ENCODE results near the gene PDHX. TPM values are rescaled to one million over a fixed set of nuclear protein-coding genes. Genes with fewer than 3 reads are reported as not detected.

PDHX gene
- total RNA-seq, 6 experiments from 2014 or later = 21.3 to 31.3 (median 28.8) TPM

GRCh38 chr11:34936945-34937629 is 20.7 kb downstream of the PDHX start:
- no peak for TF ChIP-seq CTCF (IDR thresholded peaks at IDR 0.05)
- TF ChIP-seq POLR2A (IDR thresholded peaks at IDR 0.05) = no peak
- intact Hi-C loops (cut with DNase I) = loop anchor here in 1 of 2 donors (10.0 kb wide), 1 partner anchor 458 kb away; no protein-coding TSS in a partner anchor

GRCh38 chr11:34938611-34939010 is 22.2 kb downstream of the PDHX start:
- Histone ChIP-seq H3K27me3 (no peaks in the 10 kb centered on the region), H3K4me1 (no peaks in the 10 kb centered on the region), H3K27ac (no peak overlapping the region), H3K9me3 (no peaks in the 10 kb centered on the region), H3K36me3 (no peaks in the 10 kb centered on the region), H3K4me3 (no peak overlapping the region)
- DNase-seq (no peak), ATAC-seq (no peak)
- intact Hi-C loops (cut with DNase I) = loop anchor here in 1 of 2 donors (10.0 kb wide), 1 partner anchor 456 kb away; no protein-coding TSS in a partner anchor
- no peak for TF ChIP-seq POLR2A (IDR thresholded peaks at IDR 0.05)
- TF ChIP-seq CTCF (IDR thresholded peaks at IDR 0.05) = no peak
- WGBS (ENCODE audit: insufficient coverage, low coverage, low lambda C conversion rate, missing lambda C conversion rate) = 75% methylated on average over 1 of the region's 1 CpG

More at GRCh38 chr11:34936945-34937629, 20.7 kb downstream of the PDHX start:
- no peaks in the 10 kb centered on the region for H3K27me3 ChIP-seq
- no peak overlapping the region for H3K27ac ChIP-seq
- H3K4me1 ChIP-seq = no peaks in the 10 kb centered on the region
- H3K4me3 ChIP-seq = no peak overlapping the region
- DNase-seq (no peak), ATAC-seq (no peak)
- no peaks in the 10 kb centered on the region for H3K9me3 ChIP-seq
- WGBS (ENCODE audit: insufficient coverage, low coverage, low lambda C conversion rate, missing lambda C conversion rate) = 82% methylated on average over 6 of the region's 6 CpGs
- H3K36me3 ChIP-seq = peaks cover 0 to 9% (median 0%) of the 10 kb centered on the region in 4 donors

- Histone ChIP-seq H3K4me3 (no peak overlapping the region), H3K4me1 (no peaks in the 10 kb centered on the region), H3K27ac (no peak overlapping the region), H3K9me3 (no peaks in the 10 kb centered on the region), H3K36me3 (no peaks in the 10 kb centered on the region), H3K27me3 (no peaks in the 10 kb centered on the region)
- DNase-seq = no peak
- ATAC-seq = no peak
- intact Hi-C loops (cut with DNase I) = no loop called here
- TF ChIP-seq CTCF (IDR thresholded peaks at IDR 0.05) (no peak), POLR2A (IDR thresholded peaks at IDR 0.05) (no peak)
- WGBS (ENCODE audit: insufficient coverage, low coverage, low lambda C conversion rate, missing lambda C conversion rate) = 83% methylated on average over 3 of the region's 4 CpGs
Measured at GRCh38 chr11:34940026-34940677, 23.7 kb downstream of the PDHX start.

- DNase-seq = no peak
- intact Hi-C loops (cut with DNase I) = no loop called here
- no peak for ATAC-seq
- Histone ChIP-seq H3K27ac (no peak overlapping the region), H3K36me3 (no peaks in the 10 kb centered on the region), H3K27me3 (no peaks in the 10 kb centered on the region), H3K9me3 (no peaks in the 10 kb centered on the region), H3K4me1 (no peaks in the 10 kb centered on the region), H3K4me3 (no peak overlapping the region)
- no peak for TF ChIP-seq POLR2A (IDR thresholded peaks at IDR 0.05)
- no peak for TF ChIP-seq CTCF (IDR thresholded peaks at IDR 0.05)
- WGBS (ENCODE audit: insufficient coverage, low coverage, low lambda C conversion rate, missing lambda C conversion rate) = 97% methylated on average over 12 of the region's 13 CpGs
Measured at GRCh38 chr11:34941688-34942087, 25.3 kb downstream of the PDHX start.

All from right lobe of liver (tissue), 6 donors.